Lower leg skin (tissue), 3 donors: ENCODE data around the gene PRR11.

Source experiments
- CTCF ChIP-seq, 3 donors: fragments of 450-650 bp; IDR thresholded peaks; one replicate each; pipeline ENCODE4 v1.5.1; 2016; ENCODE audit warnings: antibody characterized with exemption in 3 of 3, mild to moderate bottlenecking in 3 of 3, moderate library complexity in 2 of 3
- POLR2A ChIP-seq, 2 donors: fragments of 450-650 bp; IDR thresholded peaks; one replicate each; pipeline ENCODE4 v1.6.1; 2016 to 2017; ENCODE audit warnings: antibody characterized with exemption in 2 of 2, mild to moderate bottlenecking in 1 of 2, moderate library complexity in 1 of 2

- TF ChIP-seq CTCF (IDR thresholded peaks at IDR 0.05), result no peak
- no peak for TF ChIP-seq POLR2A (IDR thresholded peaks at IDR 0.05)
Observed at GRCh38 chr17:59155439-59156177, at the start of gene PRR11.
